Measurements from ENCODE around the gene BBOX1.

GRCh38 chr11:27028561-27028965 is 12.1 kb upstream of the BBOX1 start:
- no peak for TF ChIP-seq CTCF (IDR thresholded peaks at IDR 0.05; ENCODE audit: low read depth, low read length, poor library complexity, severe bottlenecking)
- no peak for TF ChIP-seq EZH2phosphoT487 (IDR thresholded peaks at IDR 0.05; ENCODE audit: borderline replicate concordance, low read length)
